ENCODE data around the gene MBNL2.

DNA sequence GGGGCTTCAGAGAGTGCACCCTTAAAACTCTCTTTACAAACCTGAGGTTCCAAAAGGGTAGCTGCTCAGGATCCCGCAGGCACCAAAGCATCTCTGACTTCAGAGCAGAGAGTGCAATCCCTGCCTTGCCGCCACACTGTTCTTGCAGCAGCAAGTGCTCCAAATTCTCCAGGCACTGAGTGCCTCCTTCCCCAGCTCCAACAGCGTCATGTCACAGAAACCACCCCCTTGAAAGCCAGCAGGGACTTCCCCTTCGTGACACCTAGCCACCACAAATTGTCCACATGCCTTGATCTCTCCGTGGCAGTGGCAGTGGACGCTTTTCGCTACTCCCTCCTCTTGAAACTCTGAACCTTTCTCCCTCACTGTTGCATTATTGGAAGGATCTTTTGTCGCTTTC lies 39.9 kb downstream of the MBNL2 start:
- no peak for TF ChIP-seq REST (IDR thresholded peaks at IDR 0.05; ENCODE audit: insufficient replicate concordance, low read depth)
- TF ChIP-seq CTCF (IDR thresholded peaks at IDR 0.05; ENCODE audit: insufficient read depth, low read length): no peak

All from HL-60 (cell line).